ENCODE results near the gene B4GALNT1.

The B4GALNT1 gene

DNA sequence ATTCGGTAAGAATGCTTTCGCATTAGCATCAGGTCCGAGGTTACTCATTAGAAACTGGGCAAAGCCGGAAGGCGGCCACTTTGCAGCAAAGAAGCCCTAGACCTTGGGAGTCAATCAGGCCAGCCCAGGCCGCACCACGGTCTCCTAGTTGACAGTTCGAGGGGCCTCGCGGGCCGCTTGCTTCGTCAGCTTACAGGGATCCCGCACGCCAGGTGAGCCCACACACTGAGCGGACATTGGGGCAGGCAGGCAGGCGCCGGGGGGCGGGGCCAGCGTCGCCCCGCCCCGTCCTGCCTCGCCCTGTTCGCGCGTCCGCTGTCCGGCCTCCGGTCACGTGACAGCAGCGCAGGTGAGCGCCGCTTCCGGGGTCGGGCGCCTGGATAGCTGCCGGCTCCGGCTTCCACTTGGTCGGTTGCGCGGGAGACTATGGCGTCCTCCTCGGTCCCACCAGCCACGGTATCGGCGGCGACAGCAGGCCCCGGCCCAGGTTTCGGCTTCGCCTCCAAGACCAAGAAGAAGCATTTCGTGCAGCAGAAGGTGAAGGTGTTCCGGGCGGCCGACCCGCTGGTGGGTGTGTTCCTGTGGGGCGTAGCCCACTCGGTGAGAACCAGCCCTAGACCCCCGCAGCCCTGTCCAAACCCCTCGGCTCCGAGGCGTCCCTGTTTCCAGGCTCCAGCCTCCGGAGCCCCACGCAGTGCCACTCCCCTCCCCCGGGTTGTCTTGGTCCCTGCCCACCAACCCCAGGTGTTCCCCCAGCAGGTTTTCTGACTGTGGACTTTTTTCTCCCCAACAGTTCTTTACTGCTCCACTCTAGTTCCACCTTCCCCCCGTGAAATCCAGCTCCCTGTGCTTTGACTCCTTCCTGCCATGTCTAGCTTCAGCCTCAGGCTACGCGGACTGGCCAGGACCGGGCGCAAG is 41.9 kb downstream of the B4GALNT1 start, which contains the start of gene PIP4K2C:
TSS of gene PIP4K2C (plus strand) at position 329 of the 918 bp plus-strand sequence. CDS start at position 427, 98 bp downstream.
- in situ Hi-C loops (cut with HindIII; ENCODE audit: low sequenced_read_pairs): no loop called here

DNA sequence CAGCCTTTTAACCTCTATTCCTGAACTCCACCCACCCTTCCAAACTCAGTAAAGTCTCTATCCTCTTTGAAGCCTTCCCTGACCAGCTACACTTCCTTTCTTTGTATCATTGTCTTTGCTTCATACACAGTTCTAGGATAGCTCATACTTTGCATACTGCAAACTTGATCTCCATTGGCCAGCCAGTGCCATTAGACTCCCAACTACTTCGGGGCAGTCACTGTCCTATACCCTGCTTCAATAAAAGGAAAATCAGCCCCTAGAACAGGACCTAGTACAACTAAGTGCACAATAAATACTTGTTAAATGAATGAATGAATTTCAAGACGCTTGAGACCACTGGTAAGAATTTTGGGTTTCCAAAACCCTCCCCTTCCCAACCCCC is 42.5 kb downstream of the B4GALNT1 start:
- in situ Hi-C loops (cut with HindIII; ENCODE audit: low sequenced_read_pairs): no loop called here

DNA sequence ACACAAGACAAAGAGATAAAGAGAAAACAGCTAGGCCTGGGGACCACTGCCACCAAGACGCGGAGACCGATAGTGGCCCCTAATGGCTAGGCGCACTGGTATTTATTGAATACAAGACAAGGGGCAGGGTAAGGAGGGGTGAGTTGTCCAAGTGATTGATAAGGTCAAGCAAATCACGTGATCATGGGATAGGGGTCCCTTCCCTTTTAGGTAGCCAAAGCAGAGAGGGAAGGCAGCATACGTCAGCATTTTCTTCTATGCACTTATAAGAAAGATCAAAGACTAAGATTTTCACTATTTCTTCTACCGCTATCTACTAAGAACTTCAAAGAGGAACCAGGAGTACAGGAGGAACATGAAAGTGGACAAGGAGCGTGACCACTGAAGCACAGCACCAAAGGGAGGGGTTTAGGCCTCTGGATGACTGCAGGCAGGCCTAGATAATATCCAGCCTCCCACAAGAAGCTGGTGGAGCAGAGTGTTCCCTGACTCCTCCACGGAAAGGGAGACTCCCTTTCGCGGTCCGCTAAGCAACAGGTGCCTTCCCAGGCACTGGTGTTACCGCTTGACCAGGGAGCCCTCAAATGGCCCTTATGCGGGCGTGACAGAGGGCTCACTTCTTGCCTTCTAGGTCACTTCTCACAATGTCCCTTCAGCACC is 43.9 kb downstream of the B4GALNT1 start:
- in situ Hi-C loops (cut with HindIII; ENCODE audit: low sequenced_read_pairs): loop anchor here (5.0 kb wide), 1 partner anchor 38 kb away; no protein-coding TSS in a partner anchor

DNA sequence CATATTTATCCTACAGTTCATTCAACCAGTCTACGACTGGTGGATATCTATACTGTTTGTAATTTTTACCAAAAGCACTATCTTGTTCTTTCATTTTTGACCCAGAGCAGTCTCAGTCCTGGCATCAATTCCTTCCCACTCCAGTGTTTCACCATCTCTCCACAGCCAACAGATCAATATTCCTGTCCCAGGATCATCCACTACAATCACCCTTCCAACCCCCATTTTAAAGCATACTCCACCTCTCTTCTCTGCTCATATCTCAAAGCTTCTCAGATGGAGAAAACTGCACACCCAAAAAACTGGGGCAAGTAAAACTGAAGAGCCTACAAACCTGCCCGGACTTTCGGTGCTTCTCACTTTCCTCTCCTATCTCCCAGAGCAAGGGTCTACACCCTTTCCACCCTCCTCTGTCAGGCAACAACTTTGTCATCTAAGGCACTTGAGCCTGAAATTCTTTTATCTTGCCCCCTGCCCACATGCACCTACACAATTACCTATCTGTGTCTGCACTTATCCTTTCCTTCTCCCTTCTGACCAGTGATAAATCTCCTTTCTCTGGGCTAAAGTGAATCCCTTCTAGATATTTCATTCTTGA is 46.1 kb downstream of the B4GALNT1 start:
- in situ Hi-C loops (cut with HindIII; ENCODE audit: low sequenced_read_pairs): loop anchor here (5.0 kb wide), 1 partner anchor 40 kb away; no protein-coding TSS in a partner anchor

DNA sequence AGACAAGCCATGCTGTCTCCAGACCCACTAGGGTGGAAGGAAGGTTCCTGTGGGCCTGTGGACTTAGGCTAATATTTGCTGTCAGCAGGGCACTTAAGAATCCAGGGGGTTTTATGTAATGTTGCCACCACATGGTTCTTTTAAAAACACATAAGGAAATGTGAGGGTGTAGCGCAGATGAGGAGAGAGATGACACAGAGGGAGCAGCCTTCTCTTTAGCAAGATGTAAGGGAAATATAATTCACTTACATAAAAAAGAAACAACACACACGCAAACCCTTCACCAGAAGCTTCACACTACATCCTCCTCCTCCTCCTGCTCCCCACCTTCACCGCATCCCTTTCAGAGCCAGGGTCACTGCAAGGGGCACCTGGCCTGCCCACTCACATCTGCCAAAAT is 46.9 kb downstream of the B4GALNT1 start:
- in situ Hi-C loops (cut with HindIII; ENCODE audit: low sequenced_read_pairs): loop anchor here (5.0 kb wide), 1 partner anchor 41 kb away; no protein-coding TSS in a partner anchor

DNA sequence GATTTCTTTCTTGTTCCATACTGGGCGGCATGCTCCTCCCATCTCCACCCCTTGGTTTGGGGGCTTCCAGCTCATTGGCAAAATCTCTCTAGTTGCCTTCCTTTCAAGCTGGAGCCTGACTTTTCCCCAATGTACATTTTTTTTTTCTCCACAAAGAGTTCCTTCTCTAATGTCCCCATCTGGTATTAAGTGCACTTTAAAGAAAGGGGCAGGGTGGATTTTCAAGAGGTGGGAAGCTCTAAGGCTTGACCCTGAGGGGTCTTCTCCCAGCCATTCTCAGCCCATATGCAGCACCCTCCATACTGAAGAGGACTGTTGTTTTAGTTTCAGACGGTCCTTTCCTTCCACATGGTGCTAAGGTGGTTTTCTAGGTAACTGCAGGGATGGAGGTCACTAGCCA is 47.8 kb downstream of the B4GALNT1 start:
- in situ Hi-C loops (cut with HindIII; ENCODE audit: low sequenced_read_pairs): loop anchor here (5.0 kb wide), 1 partner anchor 42 kb away; no protein-coding TSS in a partner anchor

DNA sequence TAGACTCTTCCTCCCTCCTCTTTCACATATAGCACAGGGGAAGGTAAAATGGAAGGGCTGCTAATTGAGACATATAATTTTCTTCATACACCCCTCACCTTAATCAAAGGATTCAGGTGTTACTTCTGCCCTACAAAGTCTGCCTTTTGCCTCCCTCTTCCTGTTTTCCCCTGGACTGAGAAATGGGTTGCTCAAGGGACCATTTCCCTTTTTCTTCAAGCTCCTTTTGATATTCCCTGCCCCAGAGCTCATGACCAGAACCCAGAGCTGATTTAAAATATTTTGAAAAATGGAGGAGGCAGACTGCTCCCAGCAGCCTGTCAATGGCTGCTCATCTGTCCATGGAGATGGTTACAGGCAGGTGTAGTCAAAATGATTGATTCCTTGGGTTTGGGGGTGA is 48.3 kb downstream of the B4GALNT1 start:
- in situ Hi-C loops (cut with HindIII; ENCODE audit: low sequenced_read_pairs): loop anchor here (5.0 kb wide), 1 partner anchor 43 kb away; no protein-coding TSS in a partner anchor

DNA sequence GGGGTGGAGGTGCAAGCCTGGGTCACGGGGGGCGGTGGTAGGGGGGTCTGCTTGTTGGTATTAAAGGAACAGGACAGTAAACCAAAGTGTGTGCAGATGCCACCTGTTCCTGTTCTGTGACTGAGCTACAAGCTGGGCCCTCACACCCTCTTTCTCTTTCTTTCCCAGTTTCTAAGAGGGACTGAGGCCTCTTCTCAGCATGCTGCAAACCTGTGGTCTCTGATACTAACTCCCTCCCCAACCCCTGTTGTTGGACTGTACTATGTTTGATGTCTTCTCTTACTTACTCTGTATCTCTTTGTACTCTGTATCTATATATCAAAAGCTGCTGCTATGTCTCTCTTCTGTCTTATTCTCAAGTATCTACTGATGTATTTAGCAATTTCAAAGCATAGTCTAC is 49.0 kb downstream of the B4GALNT1 start:
- in situ Hi-C loops (cut with HindIII; ENCODE audit: low sequenced_read_pairs): no loop called here

DNA sequence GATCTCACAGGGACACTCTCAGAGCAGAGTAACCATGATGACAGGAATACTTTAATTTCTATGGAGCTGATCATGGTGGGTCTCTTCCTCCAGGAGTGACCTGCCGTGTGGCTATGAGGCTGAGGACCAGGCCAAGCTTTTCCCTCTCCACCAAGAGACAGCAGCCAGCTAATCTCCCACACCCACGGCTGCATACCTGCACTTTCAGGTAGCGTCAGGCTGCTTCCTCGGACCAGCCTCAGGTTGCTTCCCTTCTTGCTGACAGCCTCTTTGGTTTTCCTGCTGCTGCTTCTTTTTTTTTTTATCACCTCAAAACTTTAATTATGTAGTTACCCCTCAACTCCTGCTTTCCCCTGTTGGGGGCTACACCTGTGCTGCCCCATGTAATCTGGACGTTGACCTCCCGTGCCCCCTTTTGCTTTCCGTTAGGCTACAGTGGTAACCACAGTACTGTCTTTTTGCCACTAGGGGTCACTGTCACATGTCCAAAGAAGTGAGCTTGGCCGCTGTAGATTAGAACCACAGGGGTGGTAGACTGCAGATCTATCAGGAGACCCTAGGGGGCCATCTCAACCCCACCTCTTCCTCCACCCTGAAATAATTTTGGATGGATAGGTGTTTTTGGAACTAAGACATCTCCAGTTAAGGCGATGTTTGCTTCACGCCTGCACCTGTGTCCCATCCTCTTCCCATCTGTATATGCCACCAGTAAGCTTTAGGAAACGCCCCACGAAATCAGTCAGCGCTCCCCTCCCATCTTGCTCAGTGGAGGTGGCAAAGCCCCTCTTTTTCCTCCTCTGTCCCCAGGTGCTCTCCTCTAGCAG is 49.8 kb downstream of the B4GALNT1 start:
- in situ Hi-C loops (cut with HindIII; ENCODE audit: low sequenced_read_pairs): no loop called here

DNA sequence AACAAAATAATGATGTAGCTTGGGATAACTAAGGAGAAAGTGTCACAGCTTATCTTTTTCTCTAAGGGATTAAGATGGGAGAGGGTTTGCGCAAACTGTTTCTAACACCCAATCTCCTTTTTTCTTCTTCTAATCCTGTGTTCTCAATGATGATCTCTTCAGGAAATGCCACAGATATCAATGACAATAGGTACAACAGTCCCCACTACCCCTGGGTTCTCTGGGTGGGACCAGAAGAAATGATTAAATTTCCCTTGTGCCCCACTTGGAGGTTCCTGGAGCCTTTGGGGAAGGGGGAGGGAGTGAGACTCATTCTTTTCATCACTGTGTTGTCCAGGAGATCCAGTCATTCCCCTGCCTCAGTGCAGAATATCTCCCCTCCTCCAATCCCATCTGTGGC is 50.6 kb downstream of the B4GALNT1 start:
- in situ Hi-C loops (cut with HindIII; ENCODE audit: low sequenced_read_pairs): no loop called here

DNA sequence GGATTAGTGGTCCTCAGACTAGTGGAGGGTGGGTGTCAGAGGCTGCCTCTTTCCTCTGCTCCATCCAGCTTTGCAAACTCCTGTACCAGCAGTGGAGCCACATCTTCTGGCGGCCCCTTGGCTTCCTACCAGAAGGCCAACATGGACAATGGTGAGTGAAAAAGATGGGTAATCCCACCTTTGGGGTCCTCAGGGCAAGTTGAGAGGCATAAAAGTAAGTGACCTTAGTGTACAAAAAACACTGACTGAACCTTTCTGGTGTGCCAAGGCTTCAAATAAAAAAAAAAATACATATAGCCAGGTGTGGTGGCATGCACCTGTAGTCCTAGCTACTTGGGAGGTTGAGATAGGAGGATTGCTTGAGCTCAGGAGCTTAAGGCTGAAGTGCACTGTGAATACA is 51.2 kb downstream of the B4GALNT1 start:
- in situ Hi-C loops (cut with HindIII; ENCODE audit: low sequenced_read_pairs): no loop called here

DNA sequence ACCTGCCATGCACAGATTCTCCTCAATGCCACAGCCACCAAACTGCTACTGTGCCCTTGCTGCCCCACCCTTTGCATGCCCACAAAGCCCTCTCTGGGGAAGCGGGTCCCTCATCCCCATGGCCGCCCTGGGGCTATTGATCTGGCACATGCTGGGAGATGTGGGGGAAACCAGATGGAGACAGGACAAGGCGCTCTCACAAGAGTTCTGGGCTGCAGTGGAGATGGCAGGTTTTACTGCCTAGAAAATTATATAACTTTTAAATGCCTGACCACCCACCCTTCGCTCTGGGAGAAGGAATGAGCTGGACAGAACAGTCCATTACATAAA is 52.6 kb downstream of the B4GALNT1 start:
- in situ Hi-C loops (cut with HindIII; ENCODE audit: low sequenced_read_pairs): no loop called here

DNA sequence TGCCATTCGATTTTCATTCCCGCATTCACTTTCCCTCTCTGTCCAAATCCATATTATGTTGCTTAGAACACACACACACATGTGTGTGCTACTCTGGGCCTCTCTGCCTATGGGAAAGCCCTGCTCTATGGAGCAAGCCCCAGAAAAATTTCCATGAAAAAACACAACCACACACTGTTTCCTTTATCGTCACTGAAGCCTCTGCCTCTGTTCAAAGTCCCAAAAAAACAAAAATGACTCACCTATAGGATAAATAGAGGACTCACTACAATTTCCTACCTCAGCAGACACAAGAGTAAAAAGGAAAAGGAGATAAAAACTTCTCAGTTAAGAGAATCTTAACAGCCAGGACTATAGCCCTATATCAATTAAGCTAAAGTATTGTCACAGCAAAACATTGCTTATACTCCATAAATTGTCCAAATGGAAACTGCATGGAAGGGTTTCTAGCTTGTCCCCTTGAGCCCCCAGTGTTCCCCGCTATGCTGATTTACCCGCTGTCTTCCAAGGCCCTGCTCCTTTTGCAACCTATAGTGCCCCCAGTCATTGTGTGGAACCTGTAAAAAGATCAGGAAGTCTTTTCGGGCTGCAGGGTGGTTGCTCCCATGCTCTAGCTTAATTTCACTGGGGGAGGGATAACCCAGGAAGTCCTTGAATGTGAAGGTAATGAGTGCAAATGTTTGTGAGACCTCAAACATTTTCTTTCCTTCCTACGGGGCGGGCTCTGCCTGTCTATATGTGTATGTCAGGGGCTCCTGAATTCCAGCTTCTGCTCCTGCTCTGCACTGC is 53.1 kb downstream of the B4GALNT1 start:
- in situ Hi-C loops (cut with HindIII; ENCODE audit: low sequenced_read_pairs): no loop called here

DNA sequence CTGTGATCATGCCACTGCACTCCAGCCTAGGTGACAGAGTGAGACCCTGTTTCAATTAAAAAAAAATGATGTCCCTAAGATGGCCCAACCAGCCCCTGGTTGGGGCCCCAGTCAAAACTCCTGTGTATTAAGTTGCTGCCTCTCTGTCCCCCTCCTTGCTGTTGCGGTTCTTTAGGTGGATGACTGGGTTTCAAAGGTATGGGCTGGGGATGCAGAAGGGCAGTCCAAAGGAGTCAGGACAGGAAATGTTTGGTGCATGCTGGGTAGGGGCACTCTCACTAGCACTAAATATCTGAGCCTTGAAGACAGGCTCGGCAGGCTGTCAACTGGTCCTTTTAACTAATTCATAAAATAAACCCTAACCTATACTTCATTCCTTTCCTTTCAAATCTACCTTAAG is 54.0 kb downstream of the B4GALNT1 start:
- in situ Hi-C loops (cut with HindIII; ENCODE audit: low sequenced_read_pairs): no loop called here

DNA sequence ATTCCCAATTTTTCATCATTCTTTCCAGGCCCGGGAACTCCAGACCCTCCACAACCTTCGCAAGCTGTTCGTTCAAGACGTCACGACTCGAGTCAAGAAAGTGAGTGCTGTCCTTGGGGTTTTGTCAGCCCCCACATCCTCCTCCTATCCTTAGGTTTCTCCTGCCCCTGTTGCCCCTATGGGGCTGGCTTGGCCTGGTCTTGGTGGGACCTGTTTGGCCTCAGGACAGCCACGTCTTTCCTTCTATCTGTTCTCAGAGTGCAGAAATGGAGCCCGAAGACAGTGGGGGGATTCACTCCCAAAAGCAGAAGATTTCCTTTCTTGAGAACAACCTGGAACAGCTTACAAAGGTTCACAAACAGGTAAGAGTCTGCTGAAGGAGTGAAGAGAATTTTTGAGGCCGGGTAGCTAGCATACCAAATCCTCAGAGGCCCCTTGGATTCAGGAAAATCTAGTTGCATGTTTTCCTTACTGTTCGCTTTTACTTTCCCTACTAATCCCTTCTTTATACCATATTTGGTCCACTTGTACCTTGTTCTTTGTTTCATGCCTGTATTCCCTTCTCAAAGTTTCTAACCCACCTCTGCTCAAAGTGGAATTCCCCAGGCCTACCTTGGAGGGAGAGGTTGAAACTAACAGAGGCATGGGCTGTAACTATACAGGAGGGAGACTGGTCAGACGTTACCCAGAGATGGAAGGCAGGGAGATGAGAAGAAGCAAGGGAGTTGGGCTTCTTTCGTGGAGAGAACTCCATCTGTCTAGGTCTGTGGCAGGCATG is 54.8 kb downstream of the B4GALNT1 start:
- in situ Hi-C loops (cut with HindIII; ENCODE audit: low sequenced_read_pairs): no loop called here

DNA sequence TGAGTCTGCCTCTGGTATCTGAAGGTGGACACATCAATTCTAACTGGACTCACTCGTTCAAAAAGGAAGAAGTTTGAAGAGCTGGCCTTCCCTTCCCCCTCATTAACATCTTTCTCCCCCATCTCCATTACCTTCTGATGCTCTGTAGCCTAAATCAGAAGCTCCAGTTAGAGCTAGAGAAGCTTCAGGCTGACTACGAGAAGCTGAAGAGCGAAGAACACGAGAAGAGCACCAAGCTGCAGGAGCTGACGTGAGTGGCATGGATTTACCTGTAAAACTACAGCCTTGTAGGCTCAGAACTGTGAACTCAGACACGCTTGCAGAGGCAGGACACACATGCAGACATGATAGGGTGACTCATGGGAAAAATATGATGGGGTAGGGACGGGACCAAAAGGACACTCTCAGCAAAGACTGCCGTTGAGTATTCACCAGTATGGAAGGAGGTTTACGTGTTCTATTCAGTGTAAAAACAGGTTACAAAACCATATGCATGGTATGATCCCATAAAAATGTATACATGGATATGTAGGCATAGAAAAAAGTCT is 56.3 kb downstream of the B4GALNT1 start:
- in situ Hi-C loops (cut with HindIII; ENCODE audit: low sequenced_read_pairs): no loop called here
